GM10847 (cell line): ENCODE data around the gene DNAJA2.

Source experiments
- POLR2A ChIP-seq: IDR thresholded peaks from 2 replicates; pipeline ENCODE4 v1.6.1; 2011; ENCODE audit not compliant: insufficient read length; ENCODE audit errors: extremely low read depth

The DNAJA2 gene

DNA sequence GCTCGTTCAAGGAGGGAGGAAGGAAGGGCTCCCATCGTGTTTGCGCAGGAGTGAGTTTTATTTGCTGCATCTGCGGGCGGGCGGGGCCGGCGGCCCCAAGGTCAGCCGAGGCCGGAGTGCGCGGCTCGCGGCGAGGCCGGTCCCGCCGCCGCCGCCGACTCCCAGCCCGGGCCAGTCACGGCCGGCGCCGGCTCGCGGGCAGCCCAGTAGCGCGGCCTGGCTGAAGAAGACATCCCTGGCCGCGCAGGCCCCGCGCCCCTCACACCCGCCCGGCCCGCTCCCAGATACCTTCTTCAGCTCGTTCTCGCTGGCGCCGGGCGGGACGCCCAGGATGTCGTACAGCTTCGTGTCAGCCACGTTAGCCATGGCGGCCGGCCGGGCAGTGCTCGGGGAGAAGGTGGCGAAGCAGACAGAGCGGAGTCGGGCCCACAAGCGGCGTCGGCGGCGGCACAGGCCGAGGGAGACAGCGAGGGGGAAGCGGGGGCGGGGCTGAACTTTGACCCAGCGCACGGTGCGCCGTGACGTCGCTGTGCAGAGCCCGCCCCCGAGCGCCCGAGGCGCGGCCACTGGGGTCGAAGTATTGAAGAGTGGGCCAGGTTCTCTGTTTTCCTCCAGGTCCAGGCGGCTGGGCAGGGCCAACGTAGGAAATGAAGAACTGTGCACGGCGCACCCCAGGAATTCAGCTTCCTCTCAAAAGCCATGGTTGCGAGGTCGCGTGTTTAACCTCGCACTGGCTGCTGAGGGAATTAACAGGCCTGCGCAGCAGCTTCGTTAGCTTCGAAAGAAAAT, at the start of gene DNAJA2:
Gene DNAJA2 (minus strand): TSS at position 468 of the 789 bp plus-strand sequence. CDS start 102 bp downstream, at position 366.
- peak; percentile 84 for TF ChIP-seq POLR2A

DNA sequence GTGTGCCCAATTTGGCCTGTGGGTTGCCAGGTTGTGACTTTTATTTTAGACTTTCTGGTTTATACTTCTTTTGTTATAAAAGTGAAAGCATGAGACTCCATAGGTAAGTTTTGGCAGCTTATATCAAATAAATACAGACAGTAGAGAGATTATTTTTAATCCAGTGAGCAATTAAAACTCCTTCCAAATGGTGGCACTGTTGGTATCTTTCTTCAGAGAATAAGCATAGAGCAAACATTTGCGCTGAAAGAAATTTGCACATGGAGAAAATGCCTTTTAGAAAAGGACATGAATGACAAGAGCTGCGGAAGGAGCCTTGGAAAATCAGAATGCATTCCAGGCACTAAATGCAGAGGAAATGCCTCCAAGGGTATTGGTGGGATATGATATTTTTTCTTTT, 46.1 kb upstream of the DNAJA2 start:
- TF ChIP-seq POLR2A, result no peak

DNA sequence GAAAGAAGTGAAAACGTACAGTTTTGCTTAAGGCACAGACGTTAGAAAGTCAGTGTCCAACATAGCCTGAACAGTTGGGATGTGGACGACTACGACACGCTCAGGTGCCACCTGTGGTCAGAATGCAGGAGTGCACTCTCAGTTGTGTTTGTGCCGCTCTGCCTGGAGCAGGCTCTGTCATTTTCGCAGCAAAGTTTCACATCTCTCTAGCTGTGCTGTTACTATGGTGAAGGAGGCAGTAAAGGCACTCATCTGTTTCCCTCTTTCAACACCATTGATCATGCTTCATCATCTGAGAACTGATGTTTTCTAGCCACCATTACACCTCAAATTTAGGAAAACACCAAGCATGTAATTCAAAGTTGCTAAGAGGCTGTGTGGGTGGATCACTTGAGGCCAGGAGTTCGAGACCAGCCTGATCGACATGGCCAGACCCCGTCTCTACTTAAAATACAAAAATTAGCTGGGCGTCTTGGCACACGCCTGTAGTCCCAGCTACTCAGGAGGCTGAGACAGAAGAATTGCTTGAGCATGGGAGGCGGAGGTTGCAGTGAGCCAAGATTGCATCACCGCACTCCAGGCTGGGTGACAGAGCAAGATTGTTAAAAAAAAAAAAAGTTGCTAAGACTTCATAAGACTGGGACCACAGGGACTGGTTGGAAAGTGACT, 44.9 kb upstream of the DNAJA2 start:
- TF ChIP-seq POLR2A, result no peak

DNA sequence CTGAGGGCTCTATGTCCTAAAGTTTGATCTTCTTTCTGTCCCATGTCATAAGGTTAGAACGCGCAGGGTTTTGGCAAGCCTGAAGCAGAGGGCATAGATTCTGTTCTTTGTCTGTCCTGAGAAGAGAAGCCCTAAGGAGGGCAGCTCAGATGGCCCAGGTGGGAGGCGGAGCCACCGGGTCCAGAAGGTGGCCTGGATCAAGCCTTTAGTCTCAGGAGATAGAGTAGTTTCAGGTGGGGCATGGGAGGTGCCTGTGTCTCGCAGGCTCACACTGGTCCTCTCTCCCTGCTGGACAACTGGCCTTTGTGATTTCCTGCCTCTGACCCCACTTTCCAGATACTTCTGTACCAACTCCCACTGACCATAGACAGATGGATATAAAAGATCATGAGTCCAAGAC, 44.2 kb upstream of the DNAJA2 start:
- TF ChIP-seq POLR2A, result no peak

- no peak for TF ChIP-seq POLR2A
These were observed 43.2 kb upstream of the DNAJA2 start for GRCh38 chr16:47016700-47017133.

GRCh38 chr16:47013910-47014309, 40.4 kb upstream of the DNAJA2 start:
- no peak for TF ChIP-seq POLR2A

GRCh38 chr16:47013172-47013571, 39.7 kb upstream of the DNAJA2 start:
- no peak for TF ChIP-seq POLR2A

- no peak for TF ChIP-seq POLR2A
These were observed 35.1 kb upstream of the DNAJA2 start for GRCh38 chr16:47008612-47009011.

- TF ChIP-seq POLR2A, result no peak
These were observed 34.7 kb upstream of the DNAJA2 start for GRCh38 chr16:47008174-47008573.

GRCh38 chr16:47004652-47005051, 31.2 kb upstream of the DNAJA2 start:
- no peak for TF ChIP-seq POLR2A

DNA sequence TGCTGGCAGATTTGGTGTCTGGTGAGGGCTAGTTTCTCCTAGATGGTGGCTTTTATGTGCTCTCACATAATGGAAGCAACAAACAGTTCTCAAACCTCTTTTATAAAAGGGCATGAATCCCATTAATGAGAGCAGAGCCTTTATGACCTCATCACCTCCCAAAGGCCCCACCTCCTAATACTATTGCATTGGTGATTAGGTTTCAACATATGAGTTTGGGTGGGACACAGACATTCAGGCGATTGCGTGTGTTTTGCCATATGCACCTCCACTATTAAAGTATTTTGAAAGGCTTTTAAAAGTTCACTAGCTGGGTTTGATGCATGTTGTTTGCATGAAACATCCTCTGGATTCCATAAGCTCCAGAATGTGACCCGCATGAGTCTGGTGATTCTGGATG, 24.4 kb upstream of the DNAJA2 start:
- no peak for TF ChIP-seq POLR2A

DNA sequence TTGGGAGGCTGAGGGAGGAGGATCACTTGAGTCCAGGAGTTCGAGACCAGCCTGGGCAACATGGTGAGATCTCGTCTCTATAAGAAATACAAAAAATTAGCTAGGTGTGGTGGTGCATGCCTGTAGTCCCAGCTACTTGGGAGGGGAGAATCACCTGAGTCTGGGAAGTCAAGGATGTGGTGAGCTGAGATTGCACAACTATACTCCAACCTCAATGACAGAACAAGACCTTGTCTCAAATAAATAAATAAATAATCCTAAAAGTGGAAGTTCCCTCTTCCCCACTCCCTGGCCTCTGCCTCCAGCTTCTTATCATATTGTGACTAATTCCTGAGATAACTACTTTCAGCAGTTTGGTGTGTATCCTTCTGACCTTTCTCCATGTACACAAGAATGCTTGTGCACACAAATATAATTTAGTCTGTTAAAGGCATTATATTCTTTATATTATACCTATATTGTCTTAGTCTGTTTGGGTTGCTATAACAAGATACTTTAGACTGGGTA, 23.5 kb upstream of the DNAJA2 start:
- TF ChIP-seq POLR2A, result no peak

DNA sequence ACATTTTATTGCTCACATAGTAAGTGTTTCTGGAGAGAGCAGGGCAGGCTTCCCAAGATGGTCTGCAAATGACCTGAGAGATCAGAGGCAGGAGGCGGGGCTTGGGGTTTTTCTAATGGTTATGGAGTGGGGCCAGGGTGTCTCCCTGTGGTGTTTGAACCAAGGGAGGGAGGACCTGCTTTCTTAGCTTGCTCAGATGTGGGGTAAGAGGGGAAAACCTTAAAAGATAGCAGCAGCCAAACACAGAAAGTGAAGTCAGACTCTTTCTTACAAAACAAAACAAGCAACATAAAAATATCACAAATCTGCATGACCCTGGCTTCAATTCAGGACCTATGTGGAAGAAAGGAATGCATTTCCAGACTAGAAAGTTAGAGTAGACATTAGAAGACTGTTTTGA, 22.9 kb upstream of the DNAJA2 start:
- TF ChIP-seq POLR2A, result no peak

DNA sequence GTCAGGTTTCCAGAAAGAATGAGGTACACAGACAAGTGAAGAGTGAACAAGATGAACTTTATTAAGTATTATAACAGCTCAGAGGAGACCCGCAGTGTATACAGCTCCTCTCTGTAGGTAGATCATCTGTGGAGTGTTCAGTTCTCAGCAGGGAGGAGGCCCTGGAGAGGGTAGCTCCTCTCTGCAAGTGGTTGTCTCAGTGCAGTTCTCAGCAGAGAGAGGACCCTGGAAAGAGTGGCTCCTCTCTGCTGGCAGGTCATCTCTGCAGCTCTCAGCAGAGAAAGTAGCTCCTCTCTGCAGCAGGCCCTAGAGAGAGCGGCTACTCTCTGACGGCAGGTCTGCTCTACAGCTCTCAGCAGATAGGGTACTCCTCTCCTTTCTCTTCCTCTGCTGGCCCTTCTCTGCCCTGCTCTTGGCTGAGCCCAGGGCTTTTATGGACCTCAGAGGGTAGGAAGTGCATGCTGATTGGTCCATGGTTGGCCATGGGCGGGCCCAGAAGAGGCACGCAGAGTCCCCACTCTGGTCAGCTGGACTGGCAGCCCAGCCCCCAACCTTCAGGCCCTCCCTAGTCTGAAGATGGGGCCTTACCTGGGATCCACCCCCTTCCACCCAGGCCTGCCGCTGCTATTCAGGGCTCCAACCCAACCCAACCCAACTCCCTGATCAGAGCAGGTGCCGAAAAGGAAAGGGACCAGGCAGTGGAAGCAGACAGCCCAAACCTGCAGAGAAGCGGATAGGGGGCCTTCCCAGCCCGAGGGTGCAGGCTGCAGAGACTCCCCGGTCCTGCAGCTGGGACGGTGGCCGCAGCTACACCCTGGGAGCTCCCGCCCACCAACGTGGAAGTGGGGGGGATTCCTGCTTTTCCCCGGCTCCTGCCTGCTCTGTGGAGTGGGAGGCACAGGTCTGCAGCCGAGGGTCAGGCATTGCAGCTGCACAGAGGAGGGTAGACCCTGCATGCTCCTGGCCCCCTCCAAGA, 18.5 kb upstream of the DNAJA2 start:
- no peak for TF ChIP-seq POLR2A

- no peak for TF ChIP-seq POLR2A
These were observed 13.4 kb upstream of the DNAJA2 start for GRCh38 chr16:46986896-46987295.

DNA sequence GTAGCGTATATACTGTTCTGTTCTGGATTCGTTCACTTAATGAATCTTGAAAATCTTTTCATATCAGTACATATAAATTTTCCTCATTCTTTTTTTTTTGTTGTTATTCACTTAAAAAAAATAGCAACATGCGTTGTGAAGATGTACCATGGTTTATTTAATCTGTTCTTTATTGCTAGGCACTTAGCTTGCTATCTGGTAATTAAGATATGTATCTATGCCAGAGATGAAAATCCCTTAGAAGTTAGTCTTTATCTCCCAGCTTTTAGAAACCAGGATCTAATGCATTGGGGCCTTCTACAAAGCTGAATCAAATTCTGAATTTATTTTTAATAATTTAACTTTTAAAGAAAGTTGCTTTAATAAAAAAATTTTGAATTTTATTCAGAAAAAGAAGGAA, 13.0 kb upstream of the DNAJA2 start:
- TF ChIP-seq POLR2A, result no peak

DNA sequence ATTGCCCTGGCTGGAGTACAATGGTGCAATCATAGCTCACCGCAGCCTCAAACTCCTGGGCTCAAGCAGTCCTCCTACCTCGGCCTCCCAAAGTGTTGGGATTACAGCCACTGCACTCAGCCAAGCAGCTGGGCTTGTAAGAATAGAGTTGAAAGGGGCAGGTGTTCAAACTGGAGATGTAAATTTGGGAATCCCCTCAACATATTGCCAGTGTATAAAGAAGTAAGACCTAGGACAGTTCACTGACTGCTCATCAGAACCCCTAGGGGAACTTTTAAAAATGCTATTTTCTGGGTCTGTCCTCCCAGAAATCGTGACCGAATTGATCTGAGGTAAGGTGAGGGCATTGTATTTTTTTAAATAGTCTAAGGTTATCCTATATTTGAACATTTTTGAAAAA, 8.9 kb upstream of the DNAJA2 start:
- TF ChIP-seq POLR2A, result no peak
